ENCODE results near the gene GINS2.

GRCh38 chr16:85657996-85658395 lies 30.8 kb downstream of the GINS2 start:
- no peak for TF ChIP-seq CTCF (conservative IDR thresholded peaks at IDR 0.05; ENCODE audit: low read length)
- no peak for TF ChIP-seq EZH2phosphoT487 (IDR thresholded peaks at IDR 0.05; ENCODE audit: borderline replicate concordance, low read depth, low read length)

Measured in OCI-LY7 (cell line).